ENCODE measurements around the gene BRSK1. TPM values are rescaled to one million over a fixed set of nuclear protein-coding genes. Genes with fewer than 3 reads are reported as not detected.

The BRSK1 gene
- polyA plus RNA-seq, 3 donors: 12.7 to 16.2 (median 14.6) TPM

- DNase-seq (ENCODE audit: extremely low read depth in 1 of 11, low read depth in 9 of 11, low spot score in 4 of 11): no peak
Observed at GRCh38 chr19:55251341-55252081, 32.3 kb upstream of the BRSK1 start.

DNA sequence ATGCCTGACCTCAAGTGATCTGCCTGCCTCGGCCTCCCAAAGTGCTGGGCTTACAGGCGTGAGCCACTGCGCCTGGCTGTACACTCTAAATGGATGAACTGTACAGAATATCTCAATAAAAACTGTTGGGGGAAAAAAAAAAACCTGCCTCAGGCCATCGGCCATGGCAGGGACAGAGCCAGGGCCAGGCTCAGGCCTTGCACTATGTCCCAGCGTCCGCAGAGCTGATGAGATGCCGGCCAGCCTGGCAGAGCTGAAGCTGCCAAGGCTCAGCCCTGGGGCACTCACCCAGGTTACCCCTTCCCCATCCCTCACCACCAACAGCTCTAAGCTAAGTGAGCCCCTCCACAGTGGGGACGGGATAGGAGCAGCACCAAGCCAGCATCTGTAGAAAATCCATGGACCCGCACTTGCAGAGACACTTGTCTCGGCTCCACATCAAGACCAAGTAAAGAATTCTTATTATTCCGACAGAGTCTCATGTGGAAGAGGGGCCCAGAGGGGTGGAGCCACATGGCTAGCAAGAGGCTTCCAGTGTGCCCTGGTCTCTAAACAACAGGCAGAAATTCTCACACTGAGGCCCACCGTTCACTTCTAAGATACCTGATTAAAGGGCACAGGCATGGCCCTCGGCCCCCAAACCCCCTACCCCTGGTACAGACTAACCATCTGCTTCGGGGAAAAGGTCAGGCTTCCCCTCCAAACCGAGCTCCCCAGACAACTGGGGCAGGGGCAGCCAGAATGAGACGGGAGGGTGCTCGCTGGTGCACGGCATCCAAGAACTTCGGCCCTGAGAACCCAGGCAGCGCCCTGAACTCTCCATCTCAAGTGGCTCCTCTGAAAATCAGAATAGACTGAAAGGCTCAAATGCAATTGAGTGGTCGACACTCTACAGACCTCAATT, 30.8 kb upstream of the BRSK1 start:
- no peak for DNase-seq (ENCODE audit: extremely low read depth in 1 of 11, low read depth in 9 of 11, low spot score in 4 of 11)

- DNase-seq (ENCODE audit: extremely low read depth in 1 of 11, low read depth in 9 of 11, low spot score in 4 of 11): no peak
Observed at GRCh38 chr19:55253842-55254624, 29.8 kb upstream of the BRSK1 start.

DNA sequence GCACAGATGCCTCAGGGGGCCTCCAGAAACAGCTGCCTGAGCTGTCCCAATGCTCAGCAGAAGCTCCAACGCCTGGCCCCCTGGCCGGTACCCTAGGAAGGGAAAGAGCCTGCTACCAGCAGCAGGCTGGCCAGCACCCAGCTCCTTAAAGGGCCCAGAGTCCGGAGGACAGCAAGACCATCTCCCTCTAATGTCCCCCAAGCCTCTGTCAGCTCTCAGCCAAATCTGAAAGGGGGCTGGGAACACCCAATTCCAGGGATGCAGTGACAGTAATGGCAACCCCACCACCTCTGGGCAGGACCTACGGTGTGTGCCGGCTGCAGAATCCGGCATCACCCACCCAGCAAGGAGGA, 29.2 kb upstream of the BRSK1 start:
- DNase-seq (ENCODE audit: extremely low read depth in 1 of 11, low read depth in 9 of 11, low spot score in 4 of 11): no peak

GRCh38 chr19:55255618-55256423, 28.0 kb upstream of the BRSK1 start:
- DNase-seq (ENCODE audit: extremely low read depth in 1 of 11, low read depth in 9 of 11, low spot score in 4 of 11): no peak

DNA sequence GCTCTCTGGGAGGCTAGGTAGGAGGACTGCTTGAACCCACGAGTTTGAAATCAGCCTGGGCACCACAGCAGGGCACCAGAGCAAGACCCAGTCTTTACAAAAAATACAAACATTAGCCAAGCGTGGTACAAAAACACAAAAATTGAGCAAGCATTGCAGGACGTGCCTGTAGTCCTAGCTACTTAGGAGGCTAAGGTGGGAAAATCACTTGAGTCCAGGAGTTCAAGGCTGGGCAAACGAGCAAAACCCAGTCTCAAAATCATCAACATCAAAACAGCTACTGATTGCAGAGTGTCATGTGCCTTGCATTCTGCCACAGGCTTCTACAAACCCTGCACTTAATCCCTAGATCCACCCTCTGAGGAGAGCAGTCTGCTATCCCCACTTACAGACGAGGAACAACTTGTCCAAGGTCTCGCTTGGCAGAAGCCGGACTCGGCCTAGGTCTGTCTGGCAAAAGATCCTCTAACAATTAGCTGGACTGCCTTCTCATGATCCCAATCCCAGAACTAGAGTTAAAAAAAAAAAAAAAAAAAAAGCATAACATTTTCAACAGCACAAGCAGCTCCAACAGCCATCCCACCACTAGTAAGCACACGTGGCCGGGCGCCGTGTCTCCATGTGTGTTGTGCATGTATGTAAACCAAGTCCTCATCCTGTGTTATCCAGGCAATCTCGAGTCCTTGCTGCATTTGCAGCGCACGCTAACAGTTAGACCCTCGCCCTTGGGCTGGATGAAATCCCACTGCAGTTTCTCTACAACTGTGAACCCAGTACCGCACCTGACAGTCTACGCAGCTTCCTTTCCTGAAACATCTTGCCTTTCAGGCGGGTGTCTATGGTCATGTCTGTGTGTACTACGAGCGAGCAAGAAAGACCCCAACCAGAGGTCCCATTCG, 27.0 kb upstream of the BRSK1 start:
- DNase-seq (ENCODE audit: extremely low read depth in 1 of 11, low read depth in 9 of 11, low spot score in 4 of 11): no peak

DNA sequence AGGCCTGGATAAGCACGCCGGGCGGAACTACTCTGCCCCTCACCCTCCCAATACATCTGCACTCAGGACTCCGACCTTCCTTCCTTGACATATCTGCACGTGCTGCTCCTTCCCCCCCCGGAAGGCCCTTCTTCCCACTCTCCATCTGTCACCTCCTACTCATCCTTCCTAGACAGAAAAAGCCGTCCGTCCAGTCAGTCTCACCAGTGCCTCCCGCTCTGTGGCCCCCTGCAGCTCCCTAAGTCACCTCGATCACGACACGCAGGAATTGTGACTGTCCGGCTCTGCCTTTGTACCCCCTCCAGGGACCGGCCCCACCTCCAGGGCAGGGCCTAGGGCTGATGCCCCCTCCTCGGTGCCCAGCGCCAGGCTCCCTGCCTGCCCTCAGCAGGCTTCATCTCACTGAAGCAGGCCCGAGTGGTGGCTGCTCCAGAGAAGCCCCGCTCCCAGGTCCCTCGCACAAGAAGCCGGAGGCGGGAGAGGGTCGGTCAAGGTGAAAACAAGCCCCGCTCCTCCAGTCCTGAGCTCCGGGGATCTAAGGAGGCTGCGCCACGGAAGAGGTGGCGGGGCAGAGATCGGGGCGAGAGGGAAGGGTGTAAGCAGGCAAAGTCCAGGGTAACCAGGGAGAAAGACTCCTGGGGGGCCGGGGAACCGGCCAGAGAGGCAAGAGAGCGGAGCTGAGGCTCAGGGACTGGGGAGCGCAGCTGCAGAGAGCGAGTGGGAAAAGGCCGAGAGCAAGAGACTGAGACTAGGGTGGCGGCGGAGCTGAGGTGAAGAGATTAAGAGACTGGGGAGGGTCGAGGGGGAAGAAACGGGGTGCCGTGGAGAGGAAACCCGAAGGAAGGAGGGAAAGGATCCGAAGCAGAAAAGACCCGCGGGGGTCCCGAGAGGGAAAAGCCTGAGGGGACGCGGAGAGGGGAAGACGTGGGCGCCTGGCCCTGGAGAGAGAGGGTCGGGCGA, 26.1 kb upstream of the BRSK1 start:
- no peak for DNase-seq (ENCODE audit: extremely low read depth in 1 of 11, low read depth in 9 of 11, low spot score in 4 of 11)

- peak in 1 of 11 donors; percentile 14 for DNase-seq (ENCODE audit: extremely low read depth in 1 of 11, low read depth in 9 of 11, low spot score in 4 of 11)
Observed at GRCh38 chr19:55258476-55258827, 25.3 kb upstream of the BRSK1 start.

DNA sequence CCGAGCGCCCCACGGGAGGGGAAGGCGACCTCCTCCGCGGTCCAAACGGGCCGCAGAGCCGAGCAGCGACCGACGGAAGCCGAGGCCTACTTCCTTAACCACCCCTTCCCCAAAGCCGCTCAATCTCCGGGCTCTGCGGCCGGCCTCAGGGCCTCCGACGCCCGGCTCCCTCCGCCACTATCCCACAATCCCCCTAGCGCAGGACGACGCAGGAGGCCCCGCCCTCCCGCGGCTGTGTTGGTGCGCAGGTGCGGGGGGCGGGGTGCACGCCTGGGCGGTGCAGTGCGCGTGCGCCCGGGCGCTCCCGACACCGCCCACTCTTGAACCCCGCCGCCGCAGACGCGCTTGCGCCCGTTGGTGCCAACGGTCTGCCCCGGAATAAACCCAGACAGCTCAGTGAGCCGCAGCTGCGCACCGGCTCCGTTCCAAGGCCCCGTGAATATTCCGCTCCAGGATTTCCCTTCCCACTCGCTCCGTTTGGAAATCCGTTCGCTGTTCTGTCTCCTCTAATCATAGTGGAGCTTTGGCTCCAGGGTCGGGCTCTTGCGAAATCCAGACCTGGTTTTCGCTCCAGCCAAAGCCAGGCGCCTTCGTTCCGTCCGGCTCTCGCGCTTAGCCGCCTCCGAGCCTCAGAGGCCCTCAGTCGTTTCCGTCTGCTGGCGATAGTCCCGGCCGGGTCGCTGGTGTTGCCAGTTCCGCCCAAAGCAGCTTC, 24.8 kb upstream of the BRSK1 start, which contains the start of gene PPP6R1:
PPP6R1 (minus strand) TSS at position 190 of the 712 bp plus-strand sequence. CDS start 11,914 bp downstream, outside the sequence.
- peak; percentile 98 to 100 (median 99) for DNase-seq (ENCODE audit: extremely low read depth in 1 of 11, low read depth in 9 of 11, low spot score in 4 of 11)

DNA sequence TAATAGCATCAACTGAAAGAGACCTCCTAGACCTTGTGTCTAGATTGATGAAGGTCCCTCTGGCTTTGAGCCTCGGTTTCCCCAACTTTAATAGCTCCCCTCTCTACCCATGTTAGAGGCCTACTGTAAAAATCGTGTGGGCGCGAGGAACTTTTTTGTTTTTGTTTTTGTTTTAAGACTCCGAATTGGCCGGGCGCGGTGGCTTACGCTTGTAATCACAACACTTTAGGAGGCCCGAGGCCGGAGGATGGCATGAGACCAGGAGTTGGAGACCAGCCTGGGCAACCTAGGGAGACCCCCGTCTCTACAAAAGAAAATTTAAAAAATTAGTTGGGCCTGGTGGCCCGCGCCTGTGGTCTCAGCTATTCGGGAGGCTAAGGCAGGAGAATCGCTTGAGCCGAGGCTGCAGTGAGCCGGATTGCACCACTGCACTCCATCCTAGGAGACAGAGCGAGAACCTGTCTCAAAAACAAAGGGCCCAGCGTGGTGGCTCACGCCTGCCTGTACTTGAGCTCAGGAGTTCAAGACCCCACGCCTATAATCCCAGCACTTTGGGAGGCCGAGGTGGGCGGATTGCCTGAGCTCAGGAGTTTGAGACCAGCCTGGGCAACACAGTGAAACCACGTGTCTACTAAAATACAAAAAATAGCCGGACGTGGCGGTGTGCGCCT, 24.1 kb upstream of the BRSK1 start:
- DNase-seq (ENCODE audit: extremely low read depth in 1 of 11, low read depth in 9 of 11, low spot score in 4 of 11): no peak

- no peak for DNase-seq (ENCODE audit: extremely low read depth in 1 of 11, low read depth in 9 of 11, low spot score in 4 of 11)
Observed at GRCh38 chr19:55261671-55262126, 22.1 kb upstream of the BRSK1 start.

DNA sequence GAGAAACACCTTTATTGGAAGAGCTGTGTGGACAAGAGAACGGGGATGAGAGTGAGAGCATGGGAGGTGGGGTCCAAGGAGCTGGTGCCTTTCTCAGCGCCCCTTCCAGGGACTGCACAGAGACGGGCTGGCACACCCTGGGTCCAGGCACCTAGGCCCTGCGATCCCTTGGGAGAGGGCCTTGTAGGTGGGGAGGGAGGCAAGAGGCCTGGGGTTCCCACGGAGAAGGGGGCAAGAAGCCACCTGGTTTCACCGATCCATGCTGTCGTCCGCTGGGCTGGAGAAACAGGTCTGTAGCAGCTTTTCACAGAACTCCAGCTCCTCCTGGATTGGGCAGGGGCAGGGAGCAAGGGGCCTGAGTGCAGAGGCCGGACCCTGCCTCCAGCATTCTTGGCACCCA, 21.4 kb upstream of the BRSK1 start:
- DNase-seq (ENCODE audit: extremely low read depth in 1 of 11, low read depth in 9 of 11, low spot score in 4 of 11): no peak

DNA sequence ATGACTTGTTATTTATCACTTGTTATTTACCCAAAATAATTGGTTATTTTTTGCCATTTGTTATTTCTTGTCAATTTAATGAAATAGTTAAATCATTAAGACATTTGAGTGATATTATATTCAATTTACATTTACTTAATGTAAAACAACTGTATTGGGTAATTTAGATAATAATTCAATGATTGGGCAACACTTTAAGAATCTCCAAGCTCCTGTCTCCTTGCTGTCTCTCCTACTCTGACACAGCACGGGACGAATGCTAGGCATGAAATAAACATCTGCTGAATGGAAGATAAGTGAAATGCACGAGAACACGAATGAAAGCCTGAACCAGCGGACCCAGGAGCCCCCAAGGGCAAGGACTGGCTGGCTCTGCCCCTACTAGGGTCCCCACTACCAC, 19.3 kb upstream of the BRSK1 start:
- DNase-seq (ENCODE audit: extremely low read depth in 1 of 11, low read depth in 9 of 11, low spot score in 4 of 11): no peak

- DNase-seq (ENCODE audit: extremely low read depth in 1 of 11, low read depth in 9 of 11, low spot score in 4 of 11): no peak
Observed at GRCh38 chr19:55265173-55265572, 18.6 kb upstream of the BRSK1 start.

DNA sequence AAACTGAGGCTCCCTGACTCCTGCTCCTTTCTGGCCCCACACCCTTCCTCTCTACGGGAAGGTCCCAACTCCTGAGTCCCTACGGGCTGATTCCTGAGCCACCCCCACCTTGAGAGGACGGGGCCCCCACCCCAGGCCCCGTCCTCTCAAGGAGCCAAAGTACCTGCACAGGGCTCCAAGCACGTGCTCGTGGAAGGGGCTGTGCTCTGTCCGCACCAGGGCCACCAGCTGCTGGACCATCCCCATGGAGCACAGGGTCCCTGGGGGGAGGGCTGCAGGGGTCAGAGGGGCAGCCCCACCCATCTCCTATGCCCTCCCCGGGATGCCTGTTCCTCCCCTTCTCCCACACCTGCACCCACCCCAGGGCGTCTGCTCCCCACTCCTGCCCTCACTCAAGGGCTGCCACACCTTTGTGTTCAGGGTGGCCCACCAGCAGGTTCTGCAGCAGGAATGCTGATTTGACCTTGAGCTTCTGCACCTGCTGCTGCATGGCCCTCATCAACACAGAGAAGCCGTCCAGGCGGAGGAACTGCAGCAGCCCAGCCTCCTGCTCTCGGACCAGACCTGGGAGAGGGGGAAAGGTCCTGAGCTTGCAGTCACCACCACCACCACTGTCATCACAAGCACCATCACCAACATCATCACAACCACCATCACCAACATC, 17.9 kb upstream of the BRSK1 start:
- no peak for DNase-seq (ENCODE audit: extremely low read depth in 1 of 11, low read depth in 9 of 11, low spot score in 4 of 11)
